Esophagus muscularis mucosa (tissue), 4 donors: ENCODE measurements around the gene PPP3CA. TPM values are rescaled to one million over a fixed set of nuclear protein-coding genes. Genes with fewer than 3 reads are reported as not detected.
"Not testable (repeated sequence)": the region's sequence is repeated elsewhere in the genome, so short reads cannot be mapped to it uniquely, and the experiment has no call there.

ENCODE experiments used
- DNase-seq: peaks from one replicate; pipeline ENCODE4 v3.0.0-alpha.2; 2017; ENCODE audit errors: extremely low spot score
- H3K27ac ChIP-seq, 4 donors: fragments of 200-600 bp; sonication (generic); replicated peaks in 1 of 4; 1 replicate in 3 of 4; 2 replicates in 1 of 4; pipeline ENCODE4 v1.5.1; 2016 to 2019; ENCODE audit warnings: mild to moderate bottlenecking in 1 of 4
- H3K27me3 ChIP-seq, 4 donors: fragments of 200-600 bp; sonication (generic); one replicate each; pipeline versions ENCODE4 v1.5.1 to v1.6.0; 2016 to 2019
- H3K36me3 ChIP-seq, 4 donors: fragments of 200-600 bp; sonication (generic); one replicate each; pipeline ENCODE4 v1.5.1; 2016 to 2019
- H3K4me1 ChIP-seq, 4 donors: fragments of 200-600 bp; sonication (generic); one replicate each; pipeline ENCODE4 v1.5.1; 2016 to 2019
- H3K4me3 ChIP-seq, 4 donors: fragments of 200-600 bp; sonication (generic); 1 replicate in 2 of 4; 2 replicates in 2 of 4; pipeline ENCODE4 v1.5.1; 2016 to 2019; ENCODE audit warnings: mild to moderate bottlenecking in 4 of 4, moderate library complexity in 1 of 4
- H3K9me3 ChIP-seq, 4 donors: fragments of 200-600 bp; sonication (generic); 1 replicate in 3 of 4; 2 replicates in 1 of 4; pipeline ENCODE4 v1.5.1; 2016 to 2019
- CTCF ChIP-seq, 3 experiments: fragments of 200-600 bp in 2 of 3; fragments of 450-650 bp in 1 of 3; sonication (generic) in 2 of 3; IDR thresholded peaks; one replicate each; pipeline ENCODE4 v1.5.1; 2017 to 2019; ENCODE audit warnings: antibody characterized with exemption in 3 of 3, mild to moderate bottlenecking in 2 of 3, moderate library complexity in 1 of 3
- EP300 ChIP-seq: sonication (generic); formaldehyde crosslinking; IDR thresholded peaks from one replicate; pipeline ENCODE4 v1.6.1; 2017; ENCODE audit warnings: antibody characterized with exemption
- POLR2A ChIP-seq: fragments of 450-650 bp; IDR thresholded peaks from one replicate; pipeline ENCODE4 v1.6.1; 2017; ENCODE audit warnings: antibody characterized with exemption, moderate library complexity, mild to moderate bottlenecking, low read depth
- POLR2AphosphoS5 ChIP-seq, 2 donors: sonication (generic); formaldehyde crosslinking; IDR thresholded peaks; one replicate each; pipeline ENCODE4 v1.6.1; 2017; ENCODE audit warnings: antibody characterized with exemption in 2 of 2
- WGBS: methylation state at CpG from one replicate; pipeline ENCODE4 v1.1.5; 2018; 5-methylcytosine and 5-hydroxymethylcytosine counted together
- intact Hi-C: fragments of 100-400 bp; cut with DNase I; formaldehyde crosslinking; loops from one replicate; pipeline ENCODE4 v1.15.1; 2023
- total RNA-seq, 4 donors: library from RNA; depleted of rRNA; stranded (reverse); fragments of >200 nt; gene quantifications; one replicate each; pipeline versions ENCODE4 v1.1.0 to v1.2.1, GENCODE V29; 2016

PPP3CA gene
- total RNA-seq, 4 donors from 2014 or later = 21.3 to 31.6 (median 23.3) TPM

DNA sequence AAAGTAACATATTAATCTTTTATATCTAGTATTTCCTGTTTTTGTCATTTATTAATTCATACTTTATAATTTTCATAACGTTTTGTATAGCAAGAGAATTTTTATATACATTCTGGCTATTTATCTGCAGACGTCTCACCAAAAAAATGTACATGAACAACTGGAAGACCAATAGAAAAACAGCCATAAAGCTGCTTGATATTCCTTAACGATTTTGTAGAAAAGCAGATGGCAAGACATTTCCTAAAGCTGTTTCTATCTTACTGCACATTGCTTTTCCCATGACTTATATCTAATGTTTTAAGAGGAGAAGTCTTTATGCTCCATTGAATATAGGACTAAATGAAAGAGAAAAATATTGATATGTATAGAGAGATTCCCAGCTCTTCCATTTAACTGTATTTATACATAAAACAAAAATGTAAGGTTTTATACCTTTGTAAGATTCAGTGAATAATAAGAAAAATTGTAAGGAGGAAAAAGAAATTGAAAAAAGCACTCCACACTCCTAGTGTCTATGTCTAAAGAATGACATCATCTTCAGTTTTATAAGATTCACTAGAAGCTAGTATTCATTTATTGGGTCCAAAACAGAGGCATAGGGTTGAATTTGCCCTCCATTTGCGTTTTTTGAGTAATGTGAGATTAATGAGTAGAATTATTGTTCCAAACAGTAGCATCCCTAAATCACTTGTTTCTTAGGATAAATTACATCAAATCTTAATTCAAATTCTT is 248.5 kb downstream of the PPP3CA start:
- no peak overlapping the region for H3K4me3 ChIP-seq
- no peaks in the 10 kb centered on the region for H3K27me3 ChIP-seq
- H3K4me1 ChIP-seq = peaks cover 4 to 23% (median 21%) of the 10 kb centered on the region in 4 donors
- H3K36me3 ChIP-seq = no peaks in the 10 kb centered on the region
- no peak for DNase-seq
- 79% methylated on average over 4 of the region's 4 CpGs for WGBS
- TF ChIP-seq EP300 (no peak), POLR2AphosphoS5 (IDR thresholded peaks at IDR 0.05) (no peak), POLR2A (no peak), CTCF (IDR thresholded peaks at IDR 0.05) (no peak)
- no peaks in the 10 kb centered on the region for H3K9me3 ChIP-seq
- intact Hi-C loops = no loop called here
- H3K27ac ChIP-seq = no peak overlapping the region

- H3K4me3 ChIP-seq, H3K9me3 ChIP-seq, intact Hi-C loops, H3K27ac ChIP-seq, H3K4me1 ChIP-seq, DNase-seq, H3K27me3 ChIP-seq: not testable (repeated sequence)
- H3K36me3 ChIP-seq = peaks cover 0 to 12% (median 2%) of the 10 kb centered on the region in 4 donors
Observed at GRCh38 chr4:101092609-101093008, 254.7 kb downstream of the PPP3CA start.

- Histone ChIP-seq H3K27me3 (no peaks in the 10 kb centered on the region), H3K4me3 (no peak overlapping the region), H3K36me3 (peaks cover 0 to 16% (median 5%) of the 10 kb centered on the region in 4 donors), H3K9me3 (no peaks in the 10 kb centered on the region), H3K4me1 (no peaks in the 10 kb centered on the region), H3K27ac (no peak overlapping the region)
- DNase-seq = no peak
- intact Hi-C loops = no loop called here
- TF ChIP-seq EP300 (no peak), POLR2AphosphoS5 (IDR thresholded peaks at IDR 0.05) (no peak), CTCF (IDR thresholded peaks at IDR 0.05) (no peak), POLR2A (no peak)
- WGBS = 87% methylated on average over 2 of the region's 2 CpGs
Observed at GRCh38 chr4:101089168-101089567, 258.2 kb downstream of the PPP3CA start.

- Histone ChIP-seq H3K9me3 (no peaks in the 10 kb centered on the region), H3K4me1 (no peaks in the 10 kb centered on the region), H3K36me3 (peaks cover 0 to 9% (median 3%) of the 10 kb centered on the region in 4 donors), H3K4me3 (no peak overlapping the region), H3K27ac (no peak overlapping the region), H3K27me3 (no peaks in the 10 kb centered on the region)
- 93% methylated on average over 1 of the region's 1 CpG for WGBS
- no peak for DNase-seq
- intact Hi-C loops = no loop called here
- TF ChIP-seq CTCF (IDR thresholded peaks at IDR 0.05) (no peak), EP300 (no peak)
Observed at GRCh38 chr4:101086801-101087586, 260.3 kb downstream of the PPP3CA start.

GRCh38 chr4:101083131-101083530 is 264.2 kb downstream of the PPP3CA start:
- no peak for TF ChIP-seq EP300
- no peak for TF ChIP-seq POLR2AphosphoS5 (IDR thresholded peaks at IDR 0.05)
- TF ChIP-seq POLR2A = no peak
- no peak for TF ChIP-seq CTCF (IDR thresholded peaks at IDR 0.05)
- intact Hi-C loops = no loop called here
- Histone ChIP-seq H3K27ac (no peak overlapping the region), H3K4me3 (no peak overlapping the region), H3K36me3 (peaks cover 0 to 12% (median 3%) of the 10 kb centered on the region in 4 donors), H3K27me3 (no peaks in the 10 kb centered on the region), H3K4me1 (peaks cover 0 to 2% (median 0%) of the 10 kb centered on the region in 4 donors), H3K9me3 (no peaks in the 10 kb centered on the region)
- DNase-seq = no peak
- WGBS = 77% methylated on average over 3 of the region's 3 CpGs
